Breast epithelium (tissue), 3 donors: ENCODE data around the gene MED19.
"Not testable (repeated sequence)": the region's sequence is repeated elsewhere in the genome, so short reads cannot be mapped to it uniquely, and the experiment has no call there.

Experiments used
- CTCF ChIP-seq, 3 donors: fragments of 450-650 bp; IDR thresholded peaks; one replicate each; pipeline ENCODE4 v1.5.1; 2016 to 2017; ENCODE audit warnings: antibody characterized with exemption in 3 of 3, mild to moderate bottlenecking in 3 of 3, moderate library complexity in 3 of 3
- POLR2A ChIP-seq: fragments of 450-650 bp; IDR thresholded peaks from one replicate; pipeline ENCODE4 v1.6.1; 2016; ENCODE audit warnings: antibody characterized with exemption, mild to moderate bottlenecking, moderate library complexity

GRCh38 chr11:57705432-57705831, 6.6 kb downstream of the MED19 start:
- not testable (repeated sequence) for TF ChIP-seq CTCF (IDR thresholded peaks at IDR 0.05); POLR2A
